Measurements from ENCODE around the gene ZFR.
A peak's percentile ranks its signal among the peaks of the same experiment; 100 is the strongest.

ZFR gene

DNA sequence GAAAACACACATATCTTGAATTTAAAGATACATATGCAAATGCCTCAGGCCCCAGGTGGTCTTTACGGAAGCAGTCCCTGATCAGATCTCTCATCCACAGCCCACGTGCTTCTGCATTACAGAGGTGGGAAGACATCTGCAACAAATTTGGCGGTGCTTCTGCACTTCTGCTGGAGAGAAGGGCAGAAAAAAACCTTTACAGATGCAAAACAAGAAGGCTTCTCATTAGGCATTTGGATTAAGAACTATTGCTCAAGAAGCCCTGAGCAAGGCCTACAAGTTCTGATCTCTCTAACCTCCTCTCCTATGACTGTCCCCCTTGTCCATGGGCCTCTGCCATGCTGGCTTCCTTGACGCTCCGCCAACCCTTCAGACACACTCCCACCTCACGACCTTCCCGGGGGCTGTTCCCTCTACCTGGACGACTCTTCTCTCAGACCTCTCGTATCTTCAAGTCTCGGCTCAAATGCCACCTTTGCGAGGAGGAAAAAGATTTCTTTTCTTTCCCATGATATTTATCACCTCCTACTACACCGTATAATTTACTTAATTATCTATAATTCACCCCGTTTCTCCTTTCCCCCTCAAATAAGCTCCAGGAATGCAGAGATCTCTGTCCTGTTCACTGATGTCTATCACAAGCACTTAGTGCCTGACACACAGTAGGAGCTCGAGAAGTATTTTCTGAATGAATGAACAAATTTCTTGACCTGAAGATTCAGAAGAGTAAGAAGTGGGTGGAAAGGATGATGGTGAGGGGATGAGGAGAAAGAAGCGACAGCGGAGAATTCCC is 132.9 kb downstream of the ZFR start:
- no peaks in the 10 kb centered on the region for H3K36me3 ChIP-seq (ENCODE audit: insufficient read depth, low read length)
- ATAC-seq (ENCODE audit: insufficient read depth, low read depth) (no peak), DNase-seq (no peak)
- H3K4me3 ChIP-seq (ENCODE audit: low read depth in 1 of 2, low read length in 2 of 2): peak overlapping the region; percentile 48 to 74
- H3K79me2 ChIP-seq (ENCODE audit: insufficient read depth, low read length): peaks cover 56% of the 10 kb centered on the region
- peak overlapping the region; percentile 78 for H3K27ac ChIP-seq (ENCODE audit: low read length)
- H3K4me1 ChIP-seq (ENCODE audit: insufficient read depth, low read length): peaks cover 24% of the 10 kb centered on the region
- H3K27me3 ChIP-seq (ENCODE audit: insufficient read depth, low read length, poor library complexity): no peaks in the 10 kb centered on the region
- peaks cover 11% of the 10 kb centered on the region; the same call in 1 of the 2 replicates for H4K20me1 ChIP-seq (ENCODE audit: insufficient read depth, low read length)
- H3K9me3 ChIP-seq (ENCODE audit: insufficient read depth, low read length, severe bottlenecking): no peaks in the 10 kb centered on the region
- peak overlapping the region; percentile 82 for H3K4me2 ChIP-seq (ENCODE audit: insufficient read depth, low read length)
- TF ChIP-seq EZH2 (IDR thresholded peaks at IDR 0.05; ENCODE audit: borderline replicate concordance, low read depth, low read length, severe bottlenecking): no peak
- TF ChIP-seq, protein P1, sequence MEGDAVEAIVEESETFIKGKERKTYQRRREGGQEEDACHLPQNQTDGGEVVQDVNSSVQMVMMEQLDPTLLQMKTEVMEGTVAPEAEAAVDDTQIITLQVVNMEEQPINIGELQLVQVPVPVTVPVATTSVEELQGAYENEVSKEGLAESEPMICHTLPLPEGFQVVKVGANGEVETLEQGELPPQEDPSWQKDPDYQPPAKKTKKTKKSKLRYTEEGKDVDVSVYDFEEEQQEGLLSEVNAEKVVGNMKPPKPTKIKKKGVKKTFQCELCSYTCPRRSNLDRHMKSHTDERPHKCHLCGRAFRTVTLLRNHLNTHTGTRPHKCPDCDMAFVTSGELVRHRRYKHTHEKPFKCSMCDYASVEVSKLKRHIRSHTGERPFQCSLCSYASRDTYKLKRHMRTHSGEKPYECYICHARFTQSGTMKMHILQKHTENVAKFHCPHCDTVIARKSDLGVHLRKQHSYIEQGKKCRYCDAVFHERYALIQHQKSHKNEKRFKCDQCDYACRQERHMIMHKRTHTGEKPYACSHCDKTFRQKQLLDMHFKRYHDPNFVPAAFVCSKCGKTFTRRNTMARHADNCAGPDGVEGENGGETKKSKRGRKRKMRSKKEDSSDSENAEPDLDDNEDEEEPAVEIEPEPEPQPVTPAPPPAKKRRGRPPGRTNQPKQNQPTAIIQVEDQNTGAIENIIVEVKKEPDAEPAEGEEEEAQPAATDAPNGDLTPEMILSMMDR (IDR thresholded peaks at IDR 0.05; ENCODE audit: borderline replicate concordance, extremely low read depth, low read length, poor library complexity, severe bottlenecking): no peak
- peak overlapping the region; percentile 87 for H3K9ac ChIP-seq (ENCODE audit: low read depth, low read length)
- peak overlapping the region; percentile 88 for H2AFZ ChIP-seq (ENCODE audit: low read depth, low read length)

DNA sequence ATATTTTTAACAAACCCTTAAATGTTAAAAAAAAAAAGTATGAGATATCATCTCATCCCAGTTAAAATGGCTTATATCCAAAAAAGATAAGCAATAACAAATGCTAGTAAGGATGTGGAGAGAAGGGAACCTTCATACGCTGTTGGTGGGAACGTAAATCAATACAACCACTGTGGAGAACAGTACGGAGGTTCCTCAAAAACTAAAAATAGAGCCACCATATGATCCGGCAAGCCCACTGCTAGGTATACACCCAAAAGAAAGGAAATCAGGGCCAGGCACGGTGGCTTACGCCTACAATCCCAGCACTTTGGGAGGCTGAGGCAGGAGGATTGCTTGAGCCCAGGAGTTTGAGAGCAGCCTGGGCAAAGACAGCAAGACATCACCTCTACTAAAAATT is 134.8 kb downstream of the ZFR start:
- DNase-seq: no peak
- no peak for ATAC-seq (ENCODE audit: insufficient read depth, low read depth)
- TF ChIP-seq, protein P1 (IDR thresholded peaks at IDR 0.05; ENCODE audit: borderline replicate concordance, extremely low read depth, low read length, poor library complexity, severe bottlenecking): no peak
- TF ChIP-seq EZH2 (IDR thresholded peaks at IDR 0.05; ENCODE audit: borderline replicate concordance, low read depth, low read length, severe bottlenecking): no peak
- H3K9me3 ChIP-seq (ENCODE audit: insufficient read depth, low read length, severe bottlenecking): no peaks in the 10 kb centered on the region
- no peaks in the 10 kb centered on the region for H3K27me3 ChIP-seq (ENCODE audit: insufficient read depth, low read length, poor library complexity)
- no peak overlapping the region for H3K27ac ChIP-seq (ENCODE audit: low read length)
- H3K9ac ChIP-seq (ENCODE audit: low read depth, low read length): no peak overlapping the region
- peaks cover 11% of the 10 kb centered on the region; the same call in 1 of the 2 replicates for H4K20me1 ChIP-seq (ENCODE audit: insufficient read depth, low read length)
- H3K79me2 ChIP-seq (ENCODE audit: insufficient read depth, low read length): peaks cover 71% of the 10 kb centered on the region
- H3K4me3 ChIP-seq (ENCODE audit: low read depth in 1 of 2, low read length in 2 of 2): no peak overlapping the region
- no peaks in the 10 kb centered on the region for H3K36me3 ChIP-seq (ENCODE audit: insufficient read depth, low read length)
- H3K4me1 ChIP-seq (ENCODE audit: insufficient read depth, low read length): peaks cover 24% of the 10 kb centered on the region
- no peak overlapping the region for H2AFZ ChIP-seq (ENCODE audit: low read depth, low read length)
- no peak overlapping the region for H3K4me2 ChIP-seq (ENCODE audit: insufficient read depth, low read length)

DNA sequence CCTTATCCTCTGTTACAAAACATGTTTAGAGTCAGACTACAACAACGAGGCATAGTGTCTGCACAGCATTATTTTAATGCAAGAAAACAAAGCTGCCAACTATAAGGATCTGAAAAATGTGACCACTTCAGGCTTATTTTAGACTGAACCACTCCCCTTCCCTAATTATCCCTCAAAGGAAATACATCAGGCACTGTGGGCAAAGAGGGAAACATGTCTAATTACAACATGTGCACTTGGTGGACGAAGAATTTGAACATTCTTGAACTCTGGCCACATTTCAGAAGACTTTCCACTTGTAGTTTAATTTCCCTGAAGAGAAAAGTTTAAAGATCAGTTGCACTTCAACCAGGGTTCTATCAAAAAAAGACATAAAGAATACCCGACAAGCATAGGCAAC is 135.6 kb downstream of the ZFR start:
- Histone ChIP-seq H4K20me1 (ENCODE audit: insufficient read depth, low read length) (peaks cover 11% of the 10 kb centered on the region; the same call in 1 of the 2 replicates), H3K9me3 (ENCODE audit: insufficient read depth, low read length, severe bottlenecking) (no peaks in the 10 kb centered on the region), H3K4me3 (ENCODE audit: low read depth in 1 of 2, low read length in 2 of 2) (no peak overlapping the region), H3K27ac (ENCODE audit: low read length) (no peak overlapping the region), H2AFZ (ENCODE audit: low read depth, low read length) (no peak overlapping the region), H3K36me3 (ENCODE audit: insufficient read depth, low read length) (no peaks in the 10 kb centered on the region), H3K4me1 (ENCODE audit: insufficient read depth, low read length) (peaks cover 21% of the 10 kb centered on the region), H3K4me2 (ENCODE audit: insufficient read depth, low read length) (no peak overlapping the region), H3K79me2 (ENCODE audit: insufficient read depth, low read length) (peaks cover 79% of the 10 kb centered on the region), H3K9ac (ENCODE audit: low read depth, low read length) (no peak overlapping the region), H3K27me3 (ENCODE audit: insufficient read depth, low read length, poor library complexity) (no peaks in the 10 kb centered on the region)
- no peak for ATAC-seq (ENCODE audit: insufficient read depth, low read depth)
- no peak for TF ChIP-seq EZH2 (IDR thresholded peaks at IDR 0.05; ENCODE audit: borderline replicate concordance, low read depth, low read length, severe bottlenecking)
- TF ChIP-seq, protein P1 (IDR thresholded peaks at IDR 0.05; ENCODE audit: borderline replicate concordance, extremely low read depth, low read length, poor library complexity, severe bottlenecking): no peak
- no peak for DNase-seq
